Glutamatergic neuron (in vitro differentiated cells): ENCODE measurements around the gene NANOG. TPM values are rescaled to one million over a fixed set of nuclear protein-coding genes. Genes with fewer than 3 reads are reported as not detected.
"Not testable (repeated sequence)": the region's sequence is repeated elsewhere in the genome, so short reads cannot be mapped to it uniquely, and the experiment has no call there.

Experiments
- DNase-seq: peaks from one replicate; pipeline ENCODE4 v3.0.0; 2022
- H3K27ac Mint-ChIP-seq: one replicate; pipeline ENCODE4 v1.8.0; 2020; ENCODE audit warnings: mild to moderate bottlenecking, mixed read lengths, inconsistent platforms; ENCODE audit not compliant: unreplicated experiment
- H3K27me3 Mint-ChIP-seq: one replicate; pipeline ENCODE4 v1.8.0; 2020; ENCODE audit warnings: mild to moderate bottlenecking, moderate library complexity, mixed read lengths, inconsistent platforms; ENCODE audit not compliant: unreplicated experiment
- H3K36me3 Mint-ChIP-seq: one replicate; pipeline ENCODE4 v1.8.0; 2020; ENCODE audit warnings: mild to moderate bottlenecking, mixed read lengths, inconsistent platforms; ENCODE audit not compliant: unreplicated experiment
- H3K4me1 Mint-ChIP-seq: one replicate; pipeline ENCODE4 v1.8.0; 2020; ENCODE audit warnings: mild to moderate bottlenecking, low read depth, mixed read lengths, inconsistent platforms; ENCODE audit not compliant: unreplicated experiment
- H3K4me3 Mint-ChIP-seq: one replicate; pipeline ENCODE4 v1.8.0; 2020; ENCODE audit warnings: mild to moderate bottlenecking, mixed read lengths, inconsistent platforms; ENCODE audit not compliant: unreplicated experiment
- H3K9me3 Mint-ChIP-seq: one replicate; pipeline ENCODE4 v1.8.0; 2020; ENCODE audit warnings: mild to moderate bottlenecking, moderate library complexity, mixed read lengths, inconsistent platforms; ENCODE audit not compliant: unreplicated experiment
- CTCF ChIP-seq: fragments of 200-600 bp; sonication (generic); IDR thresholded peaks from one replicate; pipeline ENCODE4 v1.5.0; 2021; ENCODE audit not compliant: partially characterized antibody, unreplicated experiment
- total RNA-seq: library from RNA; stranded (reverse); fragmentation: NEBNext Ultra II Directional; extraction: Animal tissue kit (Norgen Biotek cat#: 25700); gene quantifications from one replicate; pipeline ENCODE4 v1.2.1, GENCODE V29; 2021; ENCODE audit not compliant: unreplicated experiment

Gene NANOG
- total RNA-seq, 1 donor from 2014 or later, result 1.3 TPM

GRCh38 chr12:7834701-7835100 lies 45.5 kb downstream of the NANOG start:
- no peak for TF ChIP-seq CTCF
- no peak overlapping the region for H3K4me3 Mint-ChIP-seq
- no peak for DNase-seq
- no peaks in the 10 kb centered on the region for H3K36me3 Mint-ChIP-seq
- H3K9me3 Mint-ChIP-seq, result peaks cover 2% of the 10 kb centered on the region
- H3K27me3 Mint-ChIP-seq, result no peaks in the 10 kb centered on the region
- H3K27ac Mint-ChIP-seq, result no peak overlapping the region
- no peaks in the 10 kb centered on the region for H3K4me1 Mint-ChIP-seq

GRCh38 chr12:7835116-7835515 lies 45.9 kb downstream of the NANOG start:
- DNase-seq, result no peak
- no peak for TF ChIP-seq CTCF
- no peaks in the 10 kb centered on the region for H3K27me3 Mint-ChIP-seq
- H3K9me3 Mint-ChIP-seq, result peaks cover 2% of the 10 kb centered on the region
- no peak overlapping the region for H3K4me3 Mint-ChIP-seq
- H3K4me1 Mint-ChIP-seq, result no peaks in the 10 kb centered on the region
- H3K36me3 Mint-ChIP-seq, result no peaks in the 10 kb centered on the region
- no peak overlapping the region for H3K27ac Mint-ChIP-seq

- peaks cover 2% of the 10 kb centered on the region for H3K9me3 Mint-ChIP-seq
- TF ChIP-seq CTCF, result no peak
- no peak for DNase-seq
- no peak overlapping the region for H3K27ac Mint-ChIP-seq
- no peaks in the 10 kb centered on the region for H3K36me3 Mint-ChIP-seq
- no peak overlapping the region for H3K4me3 Mint-ChIP-seq
- H3K27me3 Mint-ChIP-seq, result no peaks in the 10 kb centered on the region
- no peaks in the 10 kb centered on the region for H3K4me1 Mint-ChIP-seq
These were observed 46.6 kb downstream of the NANOG start for GRCh38 chr12:7835766-7836165.

- Mint-ChIP-seq H3K4me1 (no peaks in the 10 kb centered on the region), H3K27me3 (no peaks in the 10 kb centered on the region), H3K27ac (no peak overlapping the region), H3K9me3 (no peaks in the 10 kb centered on the region), H3K36me3 (no peaks in the 10 kb centered on the region), H3K4me3 (no peak overlapping the region)
- no peak for DNase-seq
- TF ChIP-seq CTCF, result no peak
These were observed 48.2 kb downstream of the NANOG start for GRCh38 chr12:7837366-7837765.

GRCh38 chr12:7839226-7839625 lies 50.0 kb downstream of the NANOG start:
- not testable (repeated sequence) for H3K4me3 Mint-ChIP-seq, H3K27me3 Mint-ChIP-seq, H3K27ac Mint-ChIP-seq, H3K36me3 Mint-ChIP-seq, DNase-seq, H3K9me3 Mint-ChIP-seq, H3K4me1 Mint-ChIP-seq

- H3K27ac Mint-ChIP-seq, H3K4me1 Mint-ChIP-seq, H3K36me3 Mint-ChIP-seq, DNase-seq, H3K9me3 Mint-ChIP-seq, H3K4me3 Mint-ChIP-seq, H3K27me3 Mint-ChIP-seq: not testable (repeated sequence)
These were observed 50.6 kb downstream of the NANOG start for GRCh38 chr12:7839848-7840247.

- not testable (repeated sequence) for H3K36me3 Mint-ChIP-seq, H3K27me3 Mint-ChIP-seq, H3K27ac Mint-ChIP-seq, H3K9me3 Mint-ChIP-seq, DNase-seq, H3K4me1 Mint-ChIP-seq, H3K4me3 Mint-ChIP-seq
These were observed 53.2 kb downstream of the NANOG start for GRCh38 chr12:7842444-7842843.

- not testable (repeated sequence) for DNase-seq, H3K27me3 Mint-ChIP-seq, H3K4me3 Mint-ChIP-seq, H3K36me3 Mint-ChIP-seq, H3K9me3 Mint-ChIP-seq, H3K27ac Mint-ChIP-seq
- peaks cover 11% of the 10 kb centered on the region for H3K4me1 Mint-ChIP-seq
These were observed 53.9 kb downstream of the NANOG start for GRCh38 chr12:7843149-7843548.

GRCh38 chr12:7843583-7843982 lies 54.4 kb downstream of the NANOG start:
- not testable (repeated sequence) for H3K36me3 Mint-ChIP-seq, DNase-seq, H3K9me3 Mint-ChIP-seq, H3K27me3 Mint-ChIP-seq, H3K27ac Mint-ChIP-seq, H3K4me3 Mint-ChIP-seq
- H3K4me1 Mint-ChIP-seq, result peaks cover 11% of the 10 kb centered on the region
